Endodermal cell (in vitro differentiated cells): ENCODE results near the gene NCKIPSD. TPM values are rescaled to one million over a fixed set of nuclear protein-coding genes. Genes with fewer than 3 reads are reported as not detected.

Source experiments
- DNase-seq: peaks from one replicate; pipeline ENCODE4 v3.0.0-alpha.2; 2017
- H3K27ac ChIP-seq: 2 replicates; pipeline ENCODE4 v1.5.1; 2013; ENCODE audit warnings: mild to moderate bottlenecking, low read depth, low read length, moderate library complexity
- H3K27me3 ChIP-seq: 2 replicates; pipeline ENCODE4 v1.6.1; 2013; ENCODE audit warnings: mild to moderate bottlenecking, low read length, moderate library complexity; ENCODE audit not compliant: insufficient read depth, control insufficient read depth, poor library complexity, severe bottlenecking
- H3K36me3 ChIP-seq: 2 replicates; pipeline ENCODE4 v1.7.0; 2013; ENCODE audit warnings: mild to moderate bottlenecking, low read length, moderate library complexity; ENCODE audit not compliant: control insufficient read depth, insufficient read depth
- H3K4me1 ChIP-seq: one replicate; pipeline ENCODE4 v1.7.0; 2013; ENCODE audit warnings: low read length; ENCODE audit not compliant: control insufficient read depth, insufficient read depth
- H3K4me3 ChIP-seq: 2 replicates; pipeline ENCODE4 v1.5.1; 2013; ENCODE audit warnings: mild to moderate bottlenecking, low read length, moderate library complexity
- H3K9ac ChIP-seq: 2 replicates; pipeline ENCODE4 v1.6.1; 2013; ENCODE audit warnings: mild to moderate bottlenecking, low read length, moderate library complexity; ENCODE audit not compliant: poor library complexity, severe bottlenecking; ENCODE audit errors: extremely low read depth
- H3K9me3 ChIP-seq: 2 replicates; pipeline ENCODE4 v1.6.1; 2013; ENCODE audit warnings: mild to moderate bottlenecking, low read length, moderate library complexity; ENCODE audit not compliant: control insufficient read depth
- H3K27ac Mint-ChIP-seq: 2 replicates; pipeline ENCODE4 v1.8.0; 2020; ENCODE audit warnings: mixed read lengths
- H3K27me3 Mint-ChIP-seq: 2 replicates; pipeline ENCODE4 v1.8.0; 2021; ENCODE audit warnings: mild to moderate bottlenecking, mixed read lengths; ENCODE audit not compliant: insufficient read depth
- H3K36me3 Mint-ChIP-seq: 2 replicates; pipeline ENCODE4 v1.8.0; 2020; ENCODE audit warnings: low read depth, mixed read lengths
- H3K4me1 Mint-ChIP-seq: 2 replicates; pipeline ENCODE4 v1.8.0; 2020; ENCODE audit warnings: mixed read lengths
- H3K4me3 Mint-ChIP-seq: 2 replicates; pipeline ENCODE4 v1.8.0; 2020; ENCODE audit warnings: mild to moderate bottlenecking, moderate library complexity, mixed read lengths
- H3K9me3 Mint-ChIP-seq: 2 replicates; pipeline ENCODE4 v1.8.0; 2020; ENCODE audit warnings: mild to moderate bottlenecking, mixed read lengths
- CTCF ChIP-seq: fragments of 200-600 bp; sonication (generic); conservative IDR thresholded peaks from 2 replicates; pipeline ENCODE4 v1.5.0; 2021; ENCODE audit warnings: antibody characterized with exemption, mild to moderate bottlenecking
- WGBS, 2 experiments: methylation state at CpG; one replicate each; pipeline versions ENCODE4 v1.1.5 to v1.1.7; 2013; ENCODE audit warnings: missing lambda C conversion rate in 2 of 2, mixed read lengths in 1 of 2; ENCODE audit not compliant: insufficient coverage in 1 of 2, insufficient read length in 1 of 2; 5-methylcytosine and 5-hydroxymethylcytosine counted together
- total RNA-seq, 2 donors: library from RNA; stranded (reverse); fragmentation: NEBNext Ultra II Directional in 1 of 2; extraction: Animal tissue kit (Norgen Biotek cat#: 25700) in 1 of 2; gene quantifications; 2 replicates in 1 of 2; 3 replicates in 1 of 2; pipeline ENCODE4 v1.2.1, GENCODE V29; 2021

NCKIPSD gene
- total RNA-seq, 2 donors from 2014 or later, result 30.9 to 32.5 TPM

- Histone ChIP-seq H3K4me3 (no peak overlapping the region), H3K27ac (no peak overlapping the region), H3K27me3 (no peaks in the 10 kb centered on the region), H3K9me3 (no peaks in the 10 kb centered on the region), H3K9ac (no peak overlapping the region), H3K4me1 (peaks cover 9% of the 10 kb centered on the region), H3K36me3 (peaks cover 58% of the 10 kb centered on the region)
- TF ChIP-seq CTCF, result no peak
- Mint-ChIP-seq H3K4me3 (no peak overlapping the region), H3K27ac (no peak overlapping the region), H3K4me1 (peaks cover 13% of the 10 kb centered on the region), H3K36me3 (peaks cover 52% of the 10 kb centered on the region), H3K9me3 (no peaks in the 10 kb centered on the region), H3K27me3 (no peaks in the 10 kb centered on the region)
- DNase-seq, result no peak
- 95 to 100% methylated on average over 5 to 17 of the region's 17 CpGs for WGBS, 2 experiments
Observed at GRCh38 chr3:48681974-48682610, 3.6 kb downstream of the NCKIPSD start.

GRCh38 chr3:48681541-48681880 is 4.2 kb downstream of the NCKIPSD start:
- peaks cover 12% of the 10 kb centered on the region for H3K4me1 Mint-ChIP-seq
- H3K9ac ChIP-seq, result no peak overlapping the region
- no peak for DNase-seq
- H3K9me3 ChIP-seq, result no peaks in the 10 kb centered on the region
- H3K27ac ChIP-seq, result no peak overlapping the region
- TF ChIP-seq CTCF, result no peak
- peaks cover 52% of the 10 kb centered on the region for H3K36me3 Mint-ChIP-seq
- H3K4me1 ChIP-seq, result peaks cover 9% of the 10 kb centered on the region
- peaks cover 56% of the 10 kb centered on the region for H3K36me3 ChIP-seq
- H3K27me3 Mint-ChIP-seq, result no peaks in the 10 kb centered on the region
- H3K27me3 ChIP-seq, result no peaks in the 10 kb centered on the region
- H3K9me3 Mint-ChIP-seq, result no peaks in the 10 kb centered on the region
- H3K4me3 Mint-ChIP-seq, result no peak overlapping the region
- WGBS, 2 experiments, result 87 to 95% methylated on average over 3 to 7 of the region's 7 CpGs
- no peak overlapping the region for H3K4me3 ChIP-seq
- H3K27ac Mint-ChIP-seq, result no peak overlapping the region

GRCh38 chr3:48680811-48681540 is 4.7 kb downstream of the NCKIPSD start:
- H3K9me3 ChIP-seq, result no peaks in the 10 kb centered on the region
- no peaks in the 10 kb centered on the region for H3K27me3 ChIP-seq
- peaks cover 9% of the 10 kb centered on the region for H3K4me1 ChIP-seq
- TF ChIP-seq CTCF, result no peak
- H3K9ac ChIP-seq, result no peak overlapping the region
- Mint-ChIP-seq H3K4me3 (no peak overlapping the region), H3K4me1 (peaks cover 9% of the 10 kb centered on the region), H3K27ac (no peak overlapping the region), H3K27me3 (no peaks in the 10 kb centered on the region), H3K36me3 (peaks cover 56% of the 10 kb centered on the region), H3K9me3 (no peaks in the 10 kb centered on the region)
- H3K4me3 ChIP-seq, result no peak overlapping the region
- H3K36me3 ChIP-seq, result peaks cover 60% of the 10 kb centered on the region
- H3K27ac ChIP-seq, result no peak overlapping the region
- WGBS, 2 experiments, result 96% methylated on average over 11 to 17 of the region's 17 CpGs
- DNase-seq, result no peak
